ENCODE results near the gene TMEM198. TPM values are rescaled to one million over a fixed set of nuclear protein-coding genes. Genes with fewer than 3 reads are reported as not detected.
A peak's percentile ranks its signal among the peaks of the same experiment; 100 is the strongest.

TMEM198 gene
- total and polyA plus RNA-seq, 9 of the 15 experiments (the other 6 are each of a cell fraction or from before 2014, with no cell fraction given) = 0.03 to 3.8 (median 1.0) TPM

DNA sequence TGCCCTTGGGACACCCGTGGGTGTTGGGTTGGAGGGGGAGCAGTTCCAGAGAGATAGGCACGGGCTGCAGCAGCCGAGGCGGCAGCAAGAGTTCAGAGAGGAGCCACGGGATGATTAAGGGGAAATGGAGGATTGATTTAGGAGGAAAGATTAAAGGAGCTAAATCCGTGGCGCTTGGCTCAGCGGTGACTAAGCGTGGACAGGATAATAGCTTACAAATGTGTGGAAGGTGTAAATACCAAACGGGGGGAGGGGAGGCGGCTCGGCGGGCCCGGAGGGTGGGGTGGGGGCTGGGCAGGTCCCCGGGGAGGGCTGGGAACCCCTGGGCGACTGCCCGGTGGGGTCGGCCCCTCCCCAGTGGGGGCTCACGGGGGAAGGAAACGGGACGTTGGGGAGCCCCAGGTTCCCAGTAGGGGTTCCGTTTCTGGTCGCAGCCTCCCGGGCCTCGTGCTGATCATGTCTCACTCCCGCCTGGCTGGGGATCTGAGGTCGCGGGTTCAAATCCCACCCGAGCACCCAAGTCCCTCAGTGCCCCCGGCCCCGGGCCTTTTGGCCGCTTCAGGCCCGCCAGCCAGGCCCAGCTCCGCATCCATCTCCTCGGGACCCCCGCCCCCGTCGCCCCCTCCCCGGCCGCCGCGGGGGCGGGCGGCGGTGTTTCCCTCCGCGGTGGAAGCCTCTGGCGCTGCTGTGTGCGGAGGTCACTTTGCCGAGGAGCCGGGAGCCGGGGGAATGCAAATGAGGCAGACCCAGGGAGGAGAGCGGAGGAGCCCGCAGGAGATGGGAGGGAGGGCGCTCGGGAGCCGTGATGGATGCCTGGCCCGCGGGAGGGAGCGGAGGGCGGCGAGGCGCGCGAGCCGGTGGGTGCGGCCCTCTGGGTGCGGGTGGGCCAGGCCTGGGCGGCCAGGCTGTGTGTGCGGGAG lies 21.5 kb upstream of the TMEM198 start (continued):
- TF ChIP-seq, protein P1, sequence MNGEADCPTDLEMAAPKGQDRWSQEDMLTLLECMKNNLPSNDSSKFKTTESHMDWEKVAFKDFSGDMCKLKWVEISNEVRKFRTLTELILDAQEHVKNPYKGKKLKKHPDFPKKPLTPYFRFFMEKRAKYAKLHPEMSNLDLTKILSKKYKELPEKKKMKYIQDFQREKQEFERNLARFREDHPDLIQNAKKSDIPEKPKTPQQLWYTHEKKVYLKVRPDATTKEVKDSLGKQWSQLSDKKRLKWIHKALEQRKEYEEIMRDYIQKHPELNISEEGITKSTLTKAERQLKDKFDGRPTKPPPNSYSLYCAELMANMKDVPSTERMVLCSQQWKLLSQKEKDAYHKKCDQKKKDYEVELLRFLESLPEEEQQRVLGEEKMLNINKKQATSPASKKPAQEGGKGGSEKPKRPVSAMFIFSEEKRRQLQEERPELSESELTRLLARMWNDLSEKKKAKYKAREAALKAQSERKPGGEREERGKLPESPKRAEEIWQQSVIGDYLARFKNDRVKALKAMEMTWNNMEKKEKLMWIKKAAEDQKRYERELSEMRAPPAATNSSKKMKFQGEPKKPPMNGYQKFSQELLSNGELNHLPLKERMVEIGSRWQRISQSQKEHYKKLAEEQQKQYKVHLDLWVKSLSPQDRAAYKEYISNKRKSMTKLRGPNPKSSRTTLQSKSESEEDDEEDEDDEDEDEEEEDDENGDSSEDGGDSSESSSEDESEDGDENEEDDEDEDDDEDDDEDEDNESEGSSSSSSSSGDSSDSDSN (IDR thresholded peaks at IDR 0.05; ENCODE audit: borderline replicate concordance in 1 of 2, low read depth in 2 of 2, low read length in 2 of 2) = peak; percentile 35 to 78; a peak in 3 of 4 replicates
- peak in 1 of 2 experiments; percentile 60; a peak in 1 of 4 replicates for TF ChIP-seq TBL1XR1 (IDR thresholded peaks at IDR 0.05; ENCODE audit: low read length in 2 of 2)
- peak; percentile 44 for TF ChIP-seq CCNT2 (IDR thresholded peaks at IDR 0.05; ENCODE audit: borderline replicate concordance, extremely low read depth, insufficient read length, low read depth, low read length)
- no peak for TF ChIP-seq ZNF76 (CRISPR knock-in tag; IDR thresholded peaks at IDR 0.05; ENCODE audit: borderline replicate concordance)
- TF ChIP-seq NCOR1 (IDR thresholded peaks at IDR 0.05) = peak; percentile 53
- TF ChIP-seq, protein P2, sequence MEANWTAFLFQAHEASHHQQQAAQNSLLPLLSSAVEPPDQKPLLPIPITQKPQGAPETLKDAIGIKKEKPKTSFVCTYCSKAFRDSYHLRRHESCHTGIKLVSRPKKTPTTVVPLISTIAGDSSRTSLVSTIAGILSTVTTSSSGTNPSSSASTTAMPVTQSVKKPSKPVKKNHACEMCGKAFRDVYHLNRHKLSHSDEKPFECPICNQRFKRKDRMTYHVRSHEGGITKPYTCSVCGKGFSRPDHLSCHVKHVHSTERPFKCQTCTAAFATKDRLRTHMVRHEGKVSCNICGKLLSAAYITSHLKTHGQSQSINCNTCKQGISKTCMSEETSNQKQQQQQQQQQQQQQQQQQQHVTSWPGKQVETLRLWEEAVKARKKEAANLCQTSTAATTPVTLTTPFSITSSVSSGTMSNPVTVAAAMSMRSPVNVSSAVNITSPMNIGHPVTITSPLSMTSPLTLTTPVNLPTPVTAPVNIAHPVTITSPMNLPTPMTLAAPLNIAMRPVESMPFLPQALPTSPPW (CRISPR knock-in tag; IDR thresholded peaks at IDR 0.05) = peak; percentile 78
- no peak for TF ChIP-seq TFAM (CRISPR knock-in tag; conservative IDR thresholded peaks at IDR 0.05)
- TF ChIP-seq POLR2G (IDR thresholded peaks at IDR 0.05; ENCODE audit: low read depth, low read length) = peak; percentile 81
- TF ChIP-seq ZFX (CRISPR knock-in tag; IDR thresholded peaks at IDR 0.05) = peak; percentile 77
- TF ChIP-seq NFRKB (IDR thresholded peaks at IDR 0.05; ENCODE audit: low read depth) = no peak
- TF ChIP-seq CBFA2T2 (conservative IDR thresholded peaks at IDR 0.05) = peak; percentile 27; the same call in 1 of the 2 replicates
- TF ChIP-seq L3MBTL2 (IDR thresholded peaks at IDR 0.05) = peak; percentile 52; the same call in 1 of the 2 replicates
- TF ChIP-seq PYGO2 (tag; IDR thresholded peaks at IDR 0.05) = no peak
- TF ChIP-seq, protein P3, sequence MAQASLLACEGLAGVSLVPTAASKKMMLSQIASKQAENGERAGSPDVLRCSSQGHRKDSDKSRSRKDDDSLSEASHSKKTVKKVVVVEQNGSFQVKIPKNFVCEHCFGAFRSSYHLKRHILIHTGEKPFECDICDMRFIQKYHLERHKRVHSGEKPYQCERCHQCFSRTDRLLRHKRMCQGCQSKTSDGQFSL (CRISPR knock-in tag; IDR thresholded peaks at IDR 0.05) = no peak
- TF ChIP-seq, protein P3 (tag; IDR thresholded peaks at IDR 0.05) = 0 out of 4 replicates have a peak, but pooled peaks of 1 of the 2 experiments have one; percentile 22
- peak; percentile 78 for TF ChIP-seq RBFOX2 (IDR thresholded peaks at IDR 0.05; ENCODE audit: low read depth, low read length)
- peak; percentile 29; the same call in 1 of the 2 replicates for TF ChIP-seq BHLHE40 (IDR thresholded peaks at IDR 0.05; ENCODE audit: low read length)
- 0 out of 2 replicates have a peak, but pooled peaks have one; percentile 34 for TF ChIP-seq HDAC2 (IDR thresholded peaks at IDR 0.05)
- peak; percentile 55 for TF ChIP-seq MAFG (tag; conservative IDR thresholded peaks at IDR 0.05)
- TF ChIP-seq NBN (IDR thresholded peaks at IDR 0.05; ENCODE audit: low read depth) = 0 out of 2 replicates have a peak, but pooled peaks have one; percentile 16
- peak in 1 of 2 experiments; percentile 75; a peak in 2 of 4 replicates for TF ChIP-seq HDAC1 (IDR thresholded peaks at IDR 0.05)
- TF ChIP-seq POLR2A (conservative IDR thresholded peaks at IDR 0.05) = 0 out of 2 replicates have a peak, but pooled peaks have one; percentile 23
- TF ChIP-seq EGR1 (conservative IDR thresholded peaks at IDR 0.05) = peak; percentile 68
- no peak for TF ChIP-seq BCOR (IDR thresholded peaks at IDR 0.05)

All from K562 (cell line).